ENCODE results near the gene CRELD1. TPM values are rescaled to one million over a fixed set of nuclear protein-coding genes. Genes with fewer than 3 reads are reported as not detected.
A peak's percentile ranks its signal among the peaks of the same experiment; 100 is the strongest.

CRELD1 gene
- total and polyA plus RNA-seq, 11 donors: 45.9 to 77.8 (median 61.8) TPM

- no peak for TF ChIP-seq POLR2A (IDR thresholded peaks at IDR 0.05)
- peak overlapping the region in 9 of 12 donors; percentile 78 to 96 (median 93) for H3K27ac ChIP-seq
- H3K27me3 ChIP-seq: no peaks in the 10 kb centered on the region
- 47 to 69% (median 63%) methylated on average over 10 of the region's 10 CpGs for WGBS, 4 donors
- H3K4me3 ChIP-seq: peak overlapping the region in 10 of 12 donors; percentile 45 to 87 (median 65)
- ATAC-seq: no peak
- intact Hi-C loops (cut with DNase I): loop anchor here in 2 of 10 donors (2.0 to 10.0 kb wide), 6 partner anchors 15 to 416 kb away; partner anchors contain the start of genes ARPC4 (in 1 of the 2), CRELD1 (in 1 of the 2), JAGN1 (in 1 of the 2) and RPUSD3 (in 1 of the 2)
- no peaks in the 10 kb centered on the region for H3K9me3 ChIP-seq
- DNase-seq: peak in 1 of 5 donors; percentile 38
- peaks cover 4 to 42% (median 30%) of the 10 kb centered on the region in 12 donors for H3K4me1 ChIP-seq
- peaks cover 0 to 21% (median 9%) of the 10 kb centered on the region in 9 donors for H3K36me3 ChIP-seq
These were observed 15.8 kb upstream of the CRELD1 start for GRCh38 chr3:9917820-9918219.

GRCh38 chr3:9918261-9919038 is 15.2 kb upstream of the CRELD1 start:
- no peaks in the 10 kb centered on the region for H3K9me3 ChIP-seq
- ATAC-seq (no peak), DNase-seq (no peak)
- peaks cover 4 to 42% (median 30%) of the 10 kb centered on the region in 12 donors for H3K4me1 ChIP-seq
- H3K27ac ChIP-seq: peak overlapping the region in 1 of 12 donors; percentile 96
- H3K36me3 ChIP-seq: peaks cover 0 to 24% (median 9%) of the 10 kb centered on the region in 9 donors
- H3K4me3 ChIP-seq: peak overlapping the region in 1 of 12 donors; percentile 65
- WGBS, 4 donors: 90 to 95% (median 94%) methylated on average over 8 of the region's 8 CpGs
- no peaks in the 10 kb centered on the region for H3K27me3 ChIP-seq
- no peak for TF ChIP-seq CTCF (IDR thresholded peaks at IDR 0.05)
- no peak for TF ChIP-seq POLR2A (IDR thresholded peaks at IDR 0.05)
- intact Hi-C loops (cut with DNase I): loop anchor here in 2 of 10 donors (5.0 to 10.0 kb wide), 4 partner anchors 74 to 416 kb away; partner anchors contain the start of genes ARPC4 (in 1 of the 2), RPUSD3 (in 1 of the 2), TADA3 (in 1 of the 2) and TTLL3 (in 1 of the 2)

DNA sequence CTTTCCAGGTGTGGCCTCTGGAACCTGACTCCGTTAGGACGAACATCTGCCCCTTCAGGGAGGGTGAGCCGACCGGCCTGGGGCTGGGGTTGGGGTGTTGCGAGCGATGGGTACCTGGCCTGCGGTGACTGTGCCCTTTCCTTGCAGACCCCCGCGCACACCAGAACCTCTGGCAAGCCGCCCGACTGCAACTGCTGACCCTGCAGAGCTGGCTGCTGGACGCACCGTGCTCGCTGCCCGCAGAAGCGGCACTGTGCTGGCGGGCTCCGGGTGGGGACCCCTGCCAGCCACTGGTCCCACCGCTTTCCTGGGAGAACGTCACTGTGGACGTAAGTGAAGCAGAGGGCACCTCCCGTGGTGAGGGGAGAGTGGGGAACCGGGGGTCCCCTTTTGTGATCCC is 5.5 kb upstream of the CRELD1 start:
- 95 to 98% (median 97%) methylated on average over 8 to 23 of the region's 23 CpGs for WGBS, 4 donors
- Histone ChIP-seq H3K36me3 (peaks cover 0 to 62% (median 48%) of the 10 kb centered on the region in 9 donors), H3K9me3 (no peaks in the 10 kb centered on the region), H3K27ac (no peak overlapping the region), H3K4me1 (peaks cover 0 to 13% (median 8%) of the 10 kb centered on the region in 12 donors), H3K27me3 (no peaks in the 10 kb centered on the region), H3K4me3 (no peak overlapping the region)
- TF ChIP-seq CTCF (IDR thresholded peaks at IDR 0.05): no peak
- TF ChIP-seq POLR2A (IDR thresholded peaks at IDR 0.05): no peak
- intact Hi-C loops (cut with DNase I): no loop called here
- peak in 1 of 5 donors; percentile 64 for DNase-seq
- ATAC-seq: no peak

GRCh38 chr3:9930804-9931418 is 2.7 kb upstream of the CRELD1 start:
- WGBS, 4 donors: 94 to 97% (median 96%) methylated on average over 4 of the region's 4 CpGs
- peaks cover 0 to 50% (median 31%) of the 10 kb centered on the region in 9 donors for H3K36me3 ChIP-seq
- H3K27ac ChIP-seq: no peak overlapping the region
- intact Hi-C loops (cut with DNase I): loop anchor here in 3 of 10 donors (5.0 to 10.0 kb wide), 3 partner anchors 81 to 296 kb away; no protein-coding TSS in a partner anchor
- no peaks in the 10 kb centered on the region for H3K9me3 ChIP-seq
- no peak for TF ChIP-seq POLR2A (IDR thresholded peaks at IDR 0.05)
- TF ChIP-seq CTCF (IDR thresholded peaks at IDR 0.05): no peak
- peaks cover 7 to 34% (median 23%) of the 10 kb centered on the region in 12 donors for H3K4me1 ChIP-seq
- H3K27me3 ChIP-seq: no peaks in the 10 kb centered on the region
- no peak overlapping the region for H3K4me3 ChIP-seq
- DNase-seq (peak in 1 of 5 donors; percentile 5), ATAC-seq (no peak)
